HG03565 (cell line): ENCODE measurements around the gene MRM3.
"Not testable (repeated sequence)": the region's sequence is repeated elsewhere in the genome, so short reads cannot be mapped to it uniquely, and the experiment has no call there.

Experiments used
- ATAC-seq: cut with Tn5 transposase; IDR thresholded peaks from one replicate; pipeline ENCODE4 v1.9.1; 2021; ENCODE audit warnings: mild to moderate bottlenecking, moderate library complexity; ENCODE audit not compliant: unreplicated experiment

The MRM3 gene

DNA sequence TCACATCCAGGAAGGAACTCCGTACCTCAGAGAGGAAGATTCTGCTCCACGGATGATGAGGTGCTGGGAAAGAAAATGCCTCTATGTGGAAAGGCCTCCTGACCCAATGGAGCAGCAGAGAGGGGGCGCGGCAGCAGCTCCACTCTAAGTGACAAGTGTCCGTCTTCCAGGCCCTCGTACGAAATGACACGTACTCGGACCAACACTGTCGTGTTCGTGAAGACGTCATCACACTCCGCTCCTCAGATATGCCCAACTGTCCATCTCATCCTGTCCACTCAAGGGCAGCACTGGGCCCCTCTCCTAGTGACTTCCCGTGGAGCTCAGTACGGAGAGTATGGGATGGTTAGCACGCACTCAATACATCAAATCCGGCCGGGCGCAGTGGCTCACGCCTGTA lies 32.2 kb downstream of the MRM3 start:
- no peak for ATAC-seq

GRCh38 chr17:819251-819650 lies 37.1 kb downstream of the MRM3 start:
- ATAC-seq: no peak

DNA sequence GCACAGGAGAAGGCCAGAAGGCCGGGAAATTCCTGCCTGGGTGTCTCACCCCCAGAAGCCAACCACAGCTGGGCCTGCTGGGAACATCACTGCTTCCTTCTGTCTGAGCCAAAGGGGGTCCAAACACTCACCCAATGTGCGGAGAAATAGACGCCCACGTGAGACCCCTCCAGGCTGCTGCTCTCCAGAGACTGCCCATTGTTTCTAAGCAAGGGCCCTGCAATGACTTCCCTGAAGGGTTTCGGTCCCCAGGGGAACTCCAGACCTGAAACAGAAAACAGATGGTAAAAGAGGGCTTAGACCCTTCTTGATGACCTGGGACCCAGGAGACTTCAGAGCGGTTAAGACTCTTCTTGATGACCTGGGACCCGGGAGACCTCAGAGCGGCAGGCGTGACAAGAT lies 41.3 kb downstream of the MRM3 start:
- no peak for ATAC-seq

DNA sequence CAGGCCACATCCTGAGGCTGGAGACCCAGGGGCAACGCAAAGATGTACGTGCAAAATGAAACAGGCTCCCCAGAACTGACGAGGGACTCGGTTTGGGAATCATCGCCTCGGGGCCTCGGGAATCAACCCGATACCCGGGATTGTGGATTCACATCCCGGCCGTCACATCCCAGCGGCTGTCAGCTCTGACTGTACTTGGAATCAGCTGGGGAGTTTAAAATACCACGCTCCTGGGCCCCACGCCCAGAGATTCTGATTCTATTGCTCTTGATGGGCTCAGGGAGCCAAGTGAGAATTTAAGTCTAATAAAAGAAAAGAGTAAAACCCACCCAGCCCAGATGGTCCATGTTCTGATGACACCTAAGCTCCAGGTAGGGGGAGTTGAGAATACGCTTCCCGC lies 42.2 kb downstream of the MRM3 start:
- no peak for ATAC-seq

DNA sequence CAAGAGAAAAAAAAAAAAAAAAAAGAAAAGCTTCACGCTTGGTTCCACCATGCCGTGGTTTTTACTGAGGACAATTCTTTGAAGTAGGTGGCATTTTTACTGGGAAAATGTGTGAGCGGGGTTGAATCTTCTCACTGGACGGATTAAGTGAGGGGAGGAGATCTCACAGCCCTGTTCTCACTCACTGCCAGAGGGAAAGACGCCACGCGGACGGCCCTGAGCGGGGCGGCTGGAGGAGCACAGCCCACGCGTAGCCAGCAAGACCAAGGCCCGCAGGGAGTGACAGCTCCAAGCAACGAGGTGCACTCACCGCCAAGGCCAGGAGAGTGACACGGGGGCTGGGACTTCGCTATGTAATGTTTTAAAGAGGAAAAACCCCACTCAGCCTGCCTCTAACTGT lies 43.1 kb downstream of the MRM3 start:
- ATAC-seq: no peak

DNA sequence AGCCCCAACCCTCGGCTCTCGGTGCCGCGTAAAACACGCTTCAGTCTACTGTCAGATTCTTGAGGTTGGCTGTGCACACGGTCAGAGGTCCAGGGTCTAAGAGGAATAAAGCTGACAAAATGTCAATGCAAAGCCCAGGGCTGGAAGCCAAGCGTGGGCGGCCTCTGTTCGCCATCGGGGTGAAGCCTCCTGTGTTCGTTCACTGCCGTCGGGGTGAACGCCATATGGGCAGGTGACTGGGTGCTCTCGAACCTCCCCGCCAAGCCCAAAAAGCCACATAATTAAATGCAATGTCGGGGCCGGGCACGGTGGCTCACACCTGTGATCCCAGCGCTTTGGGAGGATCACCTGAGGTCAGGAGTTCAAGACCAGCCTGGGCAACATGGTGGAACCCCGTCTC lies 44.6 kb downstream of the MRM3 start:
- no peak for ATAC-seq

GRCh38 chr17:828761-829160 lies 46.6 kb downstream of the MRM3 start:
- ATAC-seq: no peak

GRCh38 chr17:829614-830013 lies 47.5 kb downstream of the MRM3 start:
- not testable (repeated sequence) for ATAC-seq

GRCh38 chr17:830381-830780 lies 48.2 kb downstream of the MRM3 start:
- ATAC-seq: no peak

- ATAC-seq: no peak
Observed at GRCh38 chr17:830950-831349, 48.8 kb downstream of the MRM3 start.

- no peak for ATAC-seq
Observed at GRCh38 chr17:834136-834535, 52.0 kb downstream of the MRM3 start.

DNA sequence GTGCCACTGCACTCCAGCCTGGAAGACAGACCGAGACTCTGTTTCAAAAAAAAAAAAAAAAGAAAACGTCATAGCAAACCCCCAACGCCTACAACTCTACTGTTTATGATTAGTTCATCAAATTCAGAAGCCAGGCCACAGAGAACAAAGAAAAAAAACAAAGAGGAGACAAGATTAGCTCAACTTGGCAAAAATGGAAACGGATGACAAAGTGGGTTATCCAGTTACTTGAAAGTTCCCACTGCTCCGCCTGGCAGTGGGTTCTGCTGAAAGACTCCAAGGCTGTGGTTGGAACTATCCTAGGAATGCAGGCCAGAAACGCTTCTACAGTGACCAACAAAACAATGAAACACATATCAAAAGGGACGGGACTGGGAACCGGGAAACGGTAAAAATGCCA lies 53.1 kb downstream of the MRM3 start:
- no peak for ATAC-seq

DNA sequence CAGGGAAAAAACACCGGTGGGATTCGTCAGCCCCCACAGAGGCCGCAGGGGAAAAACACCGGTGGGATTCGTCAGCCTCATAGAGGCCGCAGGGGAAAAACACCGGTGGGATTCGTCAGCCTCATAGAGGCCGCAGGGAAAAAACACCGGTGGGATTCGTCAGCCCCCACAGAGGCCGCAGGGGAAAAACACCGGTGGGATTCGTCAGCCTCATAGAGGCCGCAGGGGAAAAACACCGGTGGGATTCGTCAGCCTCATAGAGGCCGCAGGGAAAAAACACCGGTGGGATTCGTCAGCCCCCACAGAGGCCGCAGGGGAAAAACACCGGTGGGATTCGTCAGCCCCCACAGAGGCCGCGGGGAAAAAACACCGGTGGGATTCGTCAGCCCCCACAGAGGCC lies 53.6 kb downstream of the MRM3 start:
- ATAC-seq: not testable (repeated sequence)

DNA sequence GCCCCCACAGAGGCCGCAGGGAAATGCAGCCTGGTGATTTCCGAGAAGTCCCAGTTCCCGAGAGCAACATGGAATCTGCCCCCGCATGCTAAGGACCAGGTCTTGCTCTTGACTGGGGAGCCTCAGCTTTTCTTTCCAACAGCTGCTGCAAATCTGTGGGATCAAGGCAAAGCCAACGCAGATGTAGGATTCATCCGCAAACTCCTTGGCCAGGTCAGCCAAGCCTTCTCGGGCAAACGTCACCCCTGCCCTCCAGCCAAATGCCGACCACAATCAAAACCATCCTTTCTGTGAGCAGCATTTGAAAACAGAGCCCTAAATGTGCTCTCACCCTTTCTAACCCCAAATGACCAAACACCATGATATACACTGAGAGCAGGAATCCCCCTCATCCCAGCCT lies 54.0 kb downstream of the MRM3 start:
- ATAC-seq: no peak

DNA sequence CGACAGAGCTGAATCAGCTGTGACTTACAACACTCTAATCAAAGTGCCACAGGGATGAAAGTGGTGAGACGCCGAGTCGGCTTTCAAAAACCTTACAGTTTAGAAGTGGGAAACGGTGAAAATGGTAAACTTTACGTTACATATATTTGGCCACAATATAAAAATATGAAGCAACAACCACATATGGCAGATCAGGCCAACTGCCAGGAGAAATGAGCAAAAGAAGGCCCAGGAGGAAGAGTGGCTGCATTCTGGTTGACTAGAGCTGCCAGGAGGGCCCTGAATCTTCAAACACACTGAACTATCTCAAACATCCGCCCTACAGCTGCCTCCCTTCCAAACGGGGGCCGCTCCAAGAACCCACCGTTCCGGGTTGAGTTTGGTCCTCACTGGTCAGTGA lies 56.3 kb downstream of the MRM3 start:
- no peak for ATAC-seq

- ATAC-seq: no peak
Observed at GRCh38 chr17:841313-841712, 59.2 kb downstream of the MRM3 start.
